Measurements from ENCODE around the gene ACSF2.

Gene ACSF2

DNA sequence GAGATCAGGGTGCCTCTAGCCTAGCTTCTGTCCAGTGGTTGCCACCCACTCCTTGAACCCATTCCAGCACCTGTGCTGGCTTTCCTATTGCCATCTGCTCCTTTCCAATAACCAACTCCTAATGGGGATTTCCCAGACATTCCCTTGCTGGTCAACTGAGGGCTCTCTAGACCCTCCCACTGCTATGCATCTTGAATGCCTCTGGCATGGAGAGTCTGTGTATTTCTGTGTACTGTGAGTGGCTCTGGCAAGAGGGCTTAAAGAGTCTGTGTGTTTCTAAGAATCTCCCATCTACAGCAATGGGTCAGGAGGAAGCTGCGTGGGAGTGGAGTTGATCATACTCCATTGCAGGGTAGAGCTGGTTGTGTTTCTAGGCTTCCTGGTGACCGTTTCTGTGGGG lies 95.5 kb downstream of the ACSF2 start:
- DNase-seq, result no peak

DNA sequence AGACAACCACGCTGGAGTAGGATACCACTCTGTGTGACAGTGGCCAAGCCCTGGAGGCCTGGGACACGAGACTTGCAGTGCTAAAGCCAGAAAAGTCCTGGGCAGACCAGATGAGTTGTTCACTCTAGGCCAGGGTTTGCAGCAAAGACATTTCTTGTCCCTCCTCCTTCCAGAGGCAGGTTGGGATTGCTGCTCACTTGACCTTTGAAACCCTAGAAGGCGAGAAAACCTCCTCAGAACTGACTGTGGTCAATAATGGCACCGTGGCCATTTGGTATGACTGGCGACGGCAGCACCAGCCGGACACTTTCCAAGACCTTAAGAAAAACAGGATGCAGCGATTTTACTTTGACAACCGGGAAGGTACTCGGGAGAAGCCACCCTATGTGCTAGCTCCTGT lies 96.7 kb downstream of the ACSF2 start:
- DNase-seq, result no peak

DNA sequence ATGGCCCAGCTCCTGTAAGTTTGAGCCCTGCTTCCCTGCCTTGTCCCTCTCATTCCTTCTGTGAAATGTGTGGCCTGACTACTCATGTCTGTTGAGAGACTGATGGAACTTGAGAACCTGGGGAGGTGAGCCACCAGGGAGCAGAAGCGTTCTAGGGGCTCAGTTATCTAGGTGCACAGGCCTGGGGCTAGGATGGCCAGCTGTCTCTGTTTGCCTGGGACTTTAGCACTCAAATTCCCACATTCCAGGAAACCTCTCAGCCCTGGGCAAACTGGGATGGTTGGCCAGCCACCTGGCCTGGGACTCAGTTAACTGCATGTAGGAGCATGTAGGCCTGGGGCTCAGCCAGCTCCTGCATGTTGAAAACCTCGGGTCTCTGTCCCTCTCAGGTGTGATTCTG lies 97.2 kb downstream of the ACSF2 start:
- no peak for DNase-seq

Data from anterior cingulate cortex (tissue), 58 donors.